ENCODE results near the gene PARD3B. TPM values are rescaled to one million over a fixed set of nuclear protein-coding genes. Genes with fewer than 3 reads are reported as not detected.

PARD3B gene
- total and polyA plus RNA-seq, 2 experiments from 2014 or later: 3.5 to 4.4 TPM

DNA sequence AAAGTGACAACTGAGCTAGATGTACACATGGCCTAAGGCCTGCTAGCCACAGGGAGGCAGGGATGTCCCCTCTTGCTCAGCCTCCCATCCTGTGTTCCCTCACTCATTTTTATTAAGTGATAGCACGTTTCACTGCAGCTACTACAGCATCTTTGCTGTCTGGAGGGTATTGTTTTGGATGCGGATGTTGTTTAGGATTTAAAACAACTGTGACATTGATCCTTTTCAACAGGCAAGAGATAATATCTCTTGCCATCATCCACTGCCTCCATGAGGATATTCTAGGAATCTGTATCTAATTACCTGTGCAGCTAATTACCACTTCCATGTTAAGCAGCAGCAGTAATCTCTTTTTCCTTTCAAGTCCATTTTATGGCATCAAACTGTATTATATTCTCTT, 345.4 kb downstream of the PARD3B start:
- Histone ChIP-seq H3K27ac (ENCODE audit: low read depth) (no peak overlapping the region), H3K4me1 (ENCODE audit: insufficient read depth) (peaks cover 6% of the 10 kb centered on the region), H4K20me1 (replicated peaks; ENCODE audit: insufficient read depth) (no peaks in the 10 kb centered on the region), H3F3A (replicated peaks; ENCODE audit: low read depth) (no peaks in the 10 kb centered on the region), H3K4me2 (no peak overlapping the region), H3K9me2 (ENCODE audit: insufficient read depth) (no peaks in the 10 kb centered on the region), H3K27me3 (ENCODE audit: insufficient read depth) (no peaks in the 10 kb centered on the region), H3K4me3 (no peak overlapping the region), H2AFZ (no peak overlapping the region), H3K36me3 (ENCODE audit: insufficient read depth) (no peaks in the 10 kb centered on the region), H3K79me2 (replicated peaks; ENCODE audit: insufficient read depth) (no peaks in the 10 kb centered on the region)
- no peaks in the 10 kb centered on the region for H3K36me3 Mint-ChIP-seq (ENCODE audit: low read depth)
- H3K27me3 Mint-ChIP-seq (ENCODE audit: insufficient read depth, low read depth, poor library complexity): no peaks in the 10 kb centered on the region
- H3K4me3 Mint-ChIP-seq: no peak overlapping the region
- no peak overlapping the region for H3K27ac Mint-ChIP-seq
- DNase-seq (ENCODE audit: low spot score) (no peak), ATAC-seq (no peak)
- no peaks in the 10 kb centered on the region; the same call in 2 of the 3 replicates for H3K9me3 Mint-ChIP-seq
- peaks cover 11% of the 10 kb centered on the region; the same call in 2 of the 3 replicates for H3K4me1 Mint-ChIP-seq
- TF ChIP-seq REST (IDR thresholded peaks at IDR 0.05; ENCODE audit: unreplicated experiment): no peak
- TF ChIP-seq, protein P1, sequence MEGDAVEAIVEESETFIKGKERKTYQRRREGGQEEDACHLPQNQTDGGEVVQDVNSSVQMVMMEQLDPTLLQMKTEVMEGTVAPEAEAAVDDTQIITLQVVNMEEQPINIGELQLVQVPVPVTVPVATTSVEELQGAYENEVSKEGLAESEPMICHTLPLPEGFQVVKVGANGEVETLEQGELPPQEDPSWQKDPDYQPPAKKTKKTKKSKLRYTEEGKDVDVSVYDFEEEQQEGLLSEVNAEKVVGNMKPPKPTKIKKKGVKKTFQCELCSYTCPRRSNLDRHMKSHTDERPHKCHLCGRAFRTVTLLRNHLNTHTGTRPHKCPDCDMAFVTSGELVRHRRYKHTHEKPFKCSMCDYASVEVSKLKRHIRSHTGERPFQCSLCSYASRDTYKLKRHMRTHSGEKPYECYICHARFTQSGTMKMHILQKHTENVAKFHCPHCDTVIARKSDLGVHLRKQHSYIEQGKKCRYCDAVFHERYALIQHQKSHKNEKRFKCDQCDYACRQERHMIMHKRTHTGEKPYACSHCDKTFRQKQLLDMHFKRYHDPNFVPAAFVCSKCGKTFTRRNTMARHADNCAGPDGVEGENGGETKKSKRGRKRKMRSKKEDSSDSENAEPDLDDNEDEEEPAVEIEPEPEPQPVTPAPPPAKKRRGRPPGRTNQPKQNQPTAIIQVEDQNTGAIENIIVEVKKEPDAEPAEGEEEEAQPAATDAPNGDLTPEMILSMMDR (conservative IDR thresholded peaks at IDR 0.05; ENCODE audit: low read depth in 2 of 2): 0 out of 4 replicates have a peak, but pooled peaks of 1 of the 2 experiments have one; percentile 3

GRCh38 chr2:204891739-204892138, 346.5 kb downstream of the PARD3B start:
- H3K9me3 Mint-ChIP-seq: no peaks in the 10 kb centered on the region; the same call in 2 of the 3 replicates
- peaks cover 6% of the 10 kb centered on the region; the same call in 2 of the 3 replicates for H3K4me1 Mint-ChIP-seq
- Histone ChIP-seq H3K36me3 (ENCODE audit: insufficient read depth) (no peaks in the 10 kb centered on the region), H3K79me2 (replicated peaks; ENCODE audit: insufficient read depth) (no peaks in the 10 kb centered on the region), H3K9me2 (ENCODE audit: insufficient read depth) (no peaks in the 10 kb centered on the region), H3K4me3 (no peak overlapping the region), H3K27ac (ENCODE audit: low read depth) (no peak overlapping the region), H4K20me1 (replicated peaks; ENCODE audit: insufficient read depth) (no peaks in the 10 kb centered on the region), H3K4me2 (no peak overlapping the region), H3K27me3 (ENCODE audit: insufficient read depth) (no peaks in the 10 kb centered on the region), H2AFZ (no peak overlapping the region), H3F3A (replicated peaks; ENCODE audit: low read depth) (no peaks in the 10 kb centered on the region), H3K4me1 (ENCODE audit: insufficient read depth) (peaks cover 6% of the 10 kb centered on the region; the same call in 1 of the 2 replicates)
- DNase-seq (ENCODE audit: low spot score): no peak
- no peaks in the 10 kb centered on the region for H3K36me3 Mint-ChIP-seq (ENCODE audit: low read depth)
- TF ChIP-seq, protein P1 (conservative IDR thresholded peaks at IDR 0.05; ENCODE audit: low read depth in 2 of 2): peak; percentile 44 to 45; a peak in 3 of 4 replicates
- TF ChIP-seq ZNF331 (CRISPR knock-in tag; IDR thresholded peaks at IDR 0.05; ENCODE audit: low read depth): no peak
- no peak for TF ChIP-seq CREB1 (CRISPR knock-in tag; IDR thresholded peaks at IDR 0.05; ENCODE audit: low read depth)
- H3K27ac Mint-ChIP-seq: no peak overlapping the region
- no peak for ATAC-seq
- H3K4me3 Mint-ChIP-seq: no peak overlapping the region
- H3K27me3 Mint-ChIP-seq (ENCODE audit: insufficient read depth, low read depth, poor library complexity): no peaks in the 10 kb centered on the region
